Naive thymus-derived CD4-positive, alpha-beta T cell (primary cell): ENCODE measurements around the gene PML. TPM values are rescaled to one million over a fixed set of nuclear protein-coding genes. Genes with fewer than 3 reads are reported as not detected.
A peak's percentile ranks its signal among the peaks of the same experiment; 100 is the strongest.
"Not testable (repeated sequence)": the region's sequence is repeated elsewhere in the genome, so short reads cannot be mapped to it uniquely, and the experiment has no call there.

Source experiments
- ATAC-seq: fragments of 150-1000 bp; cut with Tn5 transposase; 2 replicates; pipeline ENCODE4 v1.10.0; 2021; ENCODE audit warnings: mild to moderate bottlenecking, moderate library complexity
- CTCF ChIA-PET: fragments of 350-600 bp; sonication (Branson Sonifier 250); formaldehyde crosslinking; loops from one replicate; lab custom pipeline; 2021; ENCODE audit warnings: antibody characterized with exemption; lab: Charles Lee
- POLR2A ChIA-PET: fragments of 350-600 bp; sonication (Branson Sonifier 250); formaldehyde crosslinking; loops from one replicate; lab custom pipeline; 2021; ENCODE audit warnings: antibody characterized with exemption, inconsistent platforms; lab: Charles Lee
- DNase-seq, 9 donors: peaks; one replicate each; pipeline versions ENCODE4 v3.0.0 to v3.0.0-alpha.2; 2020 to 2022; ENCODE audit warnings: mixed read lengths in 1 of 9
- H3K27ac ChIP-seq: one replicate; pipeline ENCODE4 v1.7.0; 2013; ENCODE audit warnings: mild to moderate bottlenecking, low read depth, low read length, moderate library complexity
- H3K27me3 ChIP-seq, 2 donors: one replicate each; pipeline ENCODE4 v1.7.0; 2013; ENCODE audit warnings: low read length in 2 of 2, mild to moderate bottlenecking in 2 of 2, moderate library complexity in 2 of 2; ENCODE audit not compliant: control insufficient read depth in 2 of 2, insufficient read depth in 2 of 2
- H3K36me3 ChIP-seq, 3 experiments: 1 replicate in 2 of 3; 2 replicates in 1 of 3; pipeline ENCODE4 v1.7.0; 2013; ENCODE audit warnings: low read length in 3 of 3, mild to moderate bottlenecking in 3 of 3, moderate library complexity in 1 of 3; ENCODE audit not compliant: insufficient read depth in 3 of 3, control insufficient read depth in 2 of 3
- H3K4me1 ChIP-seq, 2 donors: one replicate each; pipeline ENCODE4 v1.7.0; 2013; ENCODE audit warnings: low read length in 2 of 2, mild to moderate bottlenecking in 2 of 2, moderate library complexity in 1 of 2; ENCODE audit not compliant: control insufficient read depth in 2 of 2, insufficient read depth in 2 of 2
- H3K4me3 ChIP-seq: 2 replicates; pipeline ENCODE4 v1.7.0; 2013; ENCODE audit warnings: mild to moderate bottlenecking, low read length
- H3K9me3 ChIP-seq, 3 experiments: 1 replicate in 2 of 3; 2 replicates in 1 of 3; pipeline ENCODE4 v1.7.0; 2013; ENCODE audit warnings: low read length in 3 of 3; ENCODE audit not compliant: control insufficient read depth in 2 of 3
- H3K27ac Mint-ChIP-seq, 9 donors: one replicate each; pipeline ENCODE4 v1.8.0; 2020 to 2022; ENCODE audit warnings: mixed read lengths in 9 of 9, mild to moderate bottlenecking in 8 of 9, moderate library complexity in 5 of 9, inconsistent platforms in 2 of 9
- H3K27me3 Mint-ChIP-seq, 5 donors: one replicate each; pipeline ENCODE4 v1.8.0; 2021 to 2022; ENCODE audit warnings: mixed read lengths in 5 of 5, mild to moderate bottlenecking in 1 of 5
- H3K36me3 Mint-ChIP-seq, 5 donors: one replicate each; pipeline ENCODE4 v1.8.0; 2020 to 2022; ENCODE audit warnings: mixed read lengths in 5 of 5, mild to moderate bottlenecking in 3 of 5, inconsistent platforms in 1 of 5
- H3K4me1 Mint-ChIP-seq, 7 donors: one replicate each; pipeline ENCODE4 v1.8.0; 2020 to 2022; ENCODE audit warnings: mixed read lengths in 7 of 7, mild to moderate bottlenecking in 3 of 7, inconsistent platforms in 1 of 7
- H3K4me3 Mint-ChIP-seq, 10 donors: one replicate each; pipeline ENCODE4 v1.8.0; 2020 to 2022; ENCODE audit warnings: mild to moderate bottlenecking in 10 of 10, mixed read lengths in 10 of 10, moderate library complexity in 6 of 10, inconsistent platforms in 2 of 10
- H3K9me3 Mint-ChIP-seq, 11 donors: one replicate each; pipeline ENCODE4 v1.8.0; 2020 to 2022; ENCODE audit warnings: mixed read lengths in 11 of 11, mild to moderate bottlenecking in 4 of 11, inconsistent platforms in 1 of 11, moderate library complexity in 1 of 11
- intact Hi-C, 2 donors: fragments of 100-400 bp; cut with micrococcal nuclease; formaldehyde crosslinking; loops; one replicate each; pipeline ENCODE4 v1.15.1; 2023
- polyA plus RNA-seq, 2 donors: library from polyadenylated mRNA; unstranded; fragments of 300-500 nt; fragmentation: Illumina TruSeq; gene quantifications; one replicate each; pipeline ENCODE4 v1.2.3, GENCODE V29; 2021
- total RNA-seq, 6 experiments: library from RNA in 5 of 6; stranded (reverse) in 5 of 6; gene quantifications; 1 replicate in 5 of 6; 2 replicates in 1 of 6; pipeline ENCODE4 v1.2.3 and lab custom pipeline; 2021 to 2026

Gene PML
- total and polyA plus RNA-seq, 7 experiments from 2014 or later = 18.1 to 113 (median 51.7) TPM

GRCh38 chr15:73969151-73969759, 25.3 kb upstream of the PML start:
- Mint-ChIP-seq H3K36me3 (peaks cover 0 to 1% (median 0%) of the 10 kb centered on the region in 5 donors), H3K27ac (peak overlapping the region in 2 of 9 donors; percentile 12 to 17), H3K27me3 (peaks cover 0 to 2% (median 0%) of the 10 kb centered on the region in 5 donors), H3K4me1 (peaks cover 23 to 50% (median 42%) of the 10 kb centered on the region in 7 donors), H3K9me3 (peaks cover 0 to 2% (median 0%) of the 10 kb centered on the region in 11 donors), H3K4me3 (no peak overlapping the region)
- Histone ChIP-seq H3K36me3 (no peaks in the 10 kb centered on the region), H3K9me3 (no peaks in the 10 kb centered on the region), H3K4me1 (peaks cover 14 to 30% of the 10 kb centered on the region in 2 donors), H3K27ac (no peak overlapping the region), H3K27me3 (no peaks in the 10 kb centered on the region), H3K4me3 (no peak overlapping the region)
- DNase-seq = no peak
- ATAC-seq = no peak
- ChIA-PET POLR2A (interaction anchor here (1.6 kb wide), 1 partner anchor 24 kb away, joined by 6 read pairs; the partner anchor contains the start of genes PML and STOML1), CTCF (interaction anchor here (0.5 to 2.7 kb wide), 11 partner anchors 10 to 409 kb away, joined by 3 to 11 read pairs (median 4); partner anchors contain the start of genes LOXL1 and PML)
- intact Hi-C loops = no loop called here

GRCh38 chr15:73972984-73973682, 21.4 kb upstream of the PML start:
- peak; percentile 92 for ATAC-seq
- H3K27me3 ChIP-seq = no peaks in the 10 kb centered on the region
- H3K4me3 ChIP-seq = peak overlapping the region; percentile 7
- peak; percentile 60 to 81 (median 77) for DNase-seq
- H3K36me3 ChIP-seq = no peaks in the 10 kb centered on the region
- H3K9me3 Mint-ChIP-seq = peaks cover 0 to 2% (median 0%) of the 10 kb centered on the region in 11 donors
- H3K4me3 Mint-ChIP-seq = peak overlapping the region in 8 of 10 donors; percentile 0 to 65 (median 33)
- ChIA-PET CTCF (interaction anchor here (0.6 to 4.1 kb wide), 26 partner anchors 8 to 473 kb away, joined by 3 to 39 read pairs (median 5); partner anchors contain the start of gene PML), POLR2A (interaction anchor here (0.9 to 1.8 kb wide), 6 partner anchors 9 to 349 kb away, joined by 3 to 8 read pairs (median 3); partner anchors contain the start of gene PML)
- H3K9me3 ChIP-seq = no peaks in the 10 kb centered on the region
- H3K4me1 ChIP-seq = peaks cover 0 to 20% of the 10 kb centered on the region in 2 donors
- peaks cover 0 to 6% (median 0%) of the 10 kb centered on the region in 5 donors for H3K36me3 Mint-ChIP-seq
- peak overlapping the region in 2 of 9 donors; percentile 26 to 42 for H3K27ac Mint-ChIP-seq
- peaks cover 11 to 44% (median 34%) of the 10 kb centered on the region in 7 donors for H3K4me1 Mint-ChIP-seq
- peaks cover 4 to 22% (median 5%) of the 10 kb centered on the region in 5 donors for H3K27me3 Mint-ChIP-seq
- no peak overlapping the region for H3K27ac ChIP-seq
- intact Hi-C loops = loop anchor here (1.0 to 5.0 kb wide), 12 partner anchors 9 to 402 kb away; partner anchors contain the start of genes PML (in 1 of the 2) and STOML1 (in 1 of the 2)

- H3K27me3 ChIP-seq, H3K27ac Mint-ChIP-seq, H3K9me3 Mint-ChIP-seq, ATAC-seq, DNase-seq, H3K4me3 ChIP-seq, H3K27ac ChIP-seq, H3K36me3 Mint-ChIP-seq, H3K9me3 ChIP-seq, H3K36me3 ChIP-seq: not testable (repeated sequence)
- Mint-ChIP-seq H3K27me3 (peaks cover 4 to 22% (median 5%) of the 10 kb centered on the region in 5 donors), H3K4me3 (peak overlapping the region in 2 of 10 donors; percentile 13 to 45), H3K4me1 (peaks cover 11 to 40% (median 28%) of the 10 kb centered on the region in 7 donors)
- POLR2A ChIA-PET = interaction anchor here (1.2 to 1.8 kb wide), 3 partner anchors 15 to 20 kb away, joined by 3 to 8 read pairs (median 3); partner anchors contain the start of gene PML
- intact Hi-C loops = loop anchor here (1.0 to 5.0 kb wide), 12 partner anchors 9 to 401 kb away; partner anchors contain the start of genes PML (in 1 of the 2) and STOML1 (in 1 of the 2)
- CTCF ChIA-PET = interaction anchor here (0.7 to 4.1 kb wide), 15 partner anchors 8 to 349 kb away, joined by 3 to 39 read pairs (median 10); partner anchors contain the start of gene PML
- H3K4me1 ChIP-seq = peaks cover 0 to 20% of the 10 kb centered on the region in 2 donors
These were observed 20.8 kb upstream of the PML start for GRCh38 chr15:73973683-73974200.

GRCh38 chr15:73975440-73976125, 18.9 kb upstream of the PML start:
- H3K36me3 Mint-ChIP-seq, H3K9me3 Mint-ChIP-seq, H3K27ac ChIP-seq, H3K4me3 ChIP-seq, H3K36me3 ChIP-seq, intact Hi-C loops, H3K27me3 ChIP-seq, H3K9me3 ChIP-seq: not testable (repeated sequence)
- Mint-ChIP-seq H3K27ac (peak overlapping the region in 6 of 9 donors; percentile 43 to 87 (median 72)), H3K4me1 (peaks cover 11 to 40% (median 31%) of the 10 kb centered on the region in 7 donors), H3K27me3 (peaks cover 4 to 22% (median 5%) of the 10 kb centered on the region in 5 donors), H3K4me3 (peak overlapping the region in 9 of 10 donors; percentile 11 to 69 (median 56))
- POLR2A ChIA-PET = interaction anchor here (0.8 to 2.6 kb wide), 7 partner anchors 10 to 48 kb away, joined by 3 to 9 read pairs (median 4); partner anchors contain the start of gene PML
- CTCF ChIA-PET = interaction anchor here (0.6 to 3.0 kb wide), 11 partner anchors 8 to 1819 kb away, joined by 3 to 11 read pairs (median 3); partner anchors contain the start of gene PML
- H3K4me1 ChIP-seq = peaks cover 0 to 20% of the 10 kb centered on the region in 2 donors
- peak in 7 of 9 donors; percentile 47 to 69 (median 61) for DNase-seq
- peak; percentile 60 for ATAC-seq

- no peaks in the 10 kb centered on the region for H3K9me3 ChIP-seq
- H3K36me3 Mint-ChIP-seq = peaks cover 0 to 10% (median under 1%) of the 10 kb centered on the region in 5 donors
- H3K27me3 ChIP-seq = no peaks in the 10 kb centered on the region
- H3K27ac Mint-ChIP-seq = peak overlapping the region in 3 of 9 donors; percentile 7 to 26 (median 19)
- ChIA-PET POLR2A (no interaction called here), CTCF (interaction anchor here (1.4 to 1.5 kb wide), 2 partner anchors 21 to 28 kb away, joined by 4 to 5 read pairs; no protein-coding TSS in a partner anchor)
- peaks cover 11 to 61% (median 52%) of the 10 kb centered on the region in 7 donors for H3K4me1 Mint-ChIP-seq
- peaks cover 0 to 25% of the 10 kb centered on the region in 2 donors for H3K4me1 ChIP-seq
- H3K4me3 Mint-ChIP-seq = no peak overlapping the region
- H3K27me3 Mint-ChIP-seq = peaks cover 4 to 20% (median 5%) of the 10 kb centered on the region in 5 donors
- peaks cover 0 to 2% (median 0%) of the 10 kb centered on the region in 11 donors for H3K9me3 Mint-ChIP-seq
- intact Hi-C loops = no loop called here
- H3K36me3 ChIP-seq = peaks cover 0 to 5% (median 0%) of the 10 kb centered on the region in 3 experiments
- DNase-seq (no peak), ATAC-seq (no peak)
- H3K4me3 ChIP-seq = no peak overlapping the region
- no peak overlapping the region for H3K27ac ChIP-seq
These were observed 15.6 kb upstream of the PML start for GRCh38 chr15:73978896-73979295.
